GM23248 (cell line): ENCODE results near the gene MYZAP.

Experiments
- EZH2 ChIP-seq: fragments of 200-600 bp; sonication (generic); IDR thresholded peaks from 2 replicates; pipeline ENCODE4 v1.6.1; 2018; ENCODE audit warnings: antibody characterized with exemption, mild to moderate bottlenecking; ENCODE audit not compliant: insufficient read depth, poor library complexity, severe bottlenecking
- EZH2phosphoT487 ChIP-seq: fragments of 200-600 bp; sonication (generic); IDR thresholded peaks from 2 replicates; pipeline ENCODE4 v1.6.1; 2018; ENCODE audit warnings: antibody characterized with exemption, moderate library complexity, mild to moderate bottlenecking, low read depth; ENCODE audit not compliant: insufficient read depth

GRCh38 chr15:57549935-57550334, 41.8 kb upstream of the MYZAP start:
- TF ChIP-seq EZH2 (no peak), EZH2phosphoT487 (no peak)
